ENCODE results near the gene MMP3.

MMP3 gene

GRCh38 chr11:102791271-102792036 is 52.0 kb downstream of the MMP3 start (continued):
- TF ChIP-seq CREB5 (CRISPR knock-in tag; IDR thresholded peaks at IDR 0.05; ENCODE audit: low read depth) (no peak), ISL1 (CRISPR knock-in tag; IDR thresholded peaks at IDR 0.05) (no peak), TCF4 (CRISPR knock-in tag; IDR thresholded peaks at IDR 0.05; ENCODE audit: borderline replicate concordance) (no peak), TSHZ2 (CRISPR knock-in tag; IDR thresholded peaks at IDR 0.05) (no peak), PPARA (CRISPR knock-in tag; IDR thresholded peaks at IDR 0.05; ENCODE audit: borderline replicate concordance) (no peak)

GRCh38 chr11:102788334-102788995 is 54.9 kb downstream of the MMP3 start:
- TF ChIP-seq BACH2 (CRISPR knock-in tag; IDR thresholded peaks at IDR 0.05; ENCODE audit: borderline replicate concordance): no peak
- no peak for TF ChIP-seq TCF4 (CRISPR knock-in tag; IDR thresholded peaks at IDR 0.05; ENCODE audit: borderline replicate concordance)
- no peak for TF ChIP-seq RARB (CRISPR knock-in tag; IDR thresholded peaks at IDR 0.05)
- no peak for TF ChIP-seq CSRNP3 (CRISPR knock-in tag; IDR thresholded peaks at IDR 0.05)
- no peak for TF ChIP-seq CSDC2 (CRISPR knock-in tag; IDR thresholded peaks at IDR 0.05)
- TF ChIP-seq POU6F1 (CRISPR knock-in tag; IDR thresholded peaks at IDR 0.05; ENCODE audit: borderline replicate concordance, low read depth): no peak
- no peak for TF ChIP-seq ZFP3 (CRISPR knock-in tag; IDR thresholded peaks at IDR 0.05)
- no peak for TF ChIP-seq ESRRG (CRISPR knock-in tag; IDR thresholded peaks at IDR 0.05)
- TF ChIP-seq ZC3H10 (CRISPR knock-in tag; IDR thresholded peaks at IDR 0.05): no peak
- TF ChIP-seq ISL1 (CRISPR knock-in tag; IDR thresholded peaks at IDR 0.05): no peak
- no peak for ATAC-seq

Measured in SK-N-SH treated with all-trans-retinoic acid at 6 μM for 48 hours (cell line).